GM23338 (cell line): ENCODE results near the gene DCANP1. TPM values are rescaled to one million over a fixed set of nuclear protein-coding genes. Genes with fewer than 3 reads are reported as not detected.

Source experiments
- ATAC-seq: fragments of 200-7000 bp; cut with Tn5 transposase; 3 replicates; pipeline ENCODE4 v1.9.1; 2020
- DNase-seq: peaks from one replicate; pipeline ENCODE4 v3.0.0-alpha.2; 2015; ENCODE audit warnings: low spot score
- H2AFZ ChIP-seq: fragments of 200-600 bp; sonication (generic); 2 replicates; pipeline ENCODE4 v1.8.0; 2016; ENCODE audit warnings: antibody characterized with exemption, mild to moderate bottlenecking, moderate library complexity
- H3F3A ChIP-seq: fragments of 200-600 bp; sonication (generic); replicated peaks from 2 replicates; pipeline ENCODE4 v1.8.0; 2017; ENCODE audit warnings: antibody characterized with exemption, mixed run types, low read depth
- H3K27ac ChIP-seq: fragments of 200-600 bp; sonication (generic); 2 replicates; pipeline ENCODE4 v1.6.1; 2016; ENCODE audit warnings: low read depth
- H3K27me3 ChIP-seq: fragments of 200-600 bp; sonication (generic); 2 replicates; pipeline ENCODE4 v1.8.0; 2016; ENCODE audit warnings: mild to moderate bottlenecking, mixed run types, moderate library complexity; ENCODE audit not compliant: insufficient read depth
- H3K36me3 ChIP-seq: fragments of 200-600 bp; sonication (generic); 2 replicates; pipeline ENCODE4 v1.8.0; 2016; ENCODE audit warnings: mild to moderate bottlenecking; ENCODE audit not compliant: insufficient read depth
- H3K4me1 ChIP-seq: fragments of 200-600 bp; sonication (generic); 2 replicates; pipeline ENCODE4 v1.8.0; 2016; ENCODE audit warnings: mild to moderate bottlenecking, moderate library complexity; ENCODE audit not compliant: insufficient read depth
- H3K4me2 ChIP-seq: fragments of 200-600 bp; sonication (generic); 2 replicates; pipeline ENCODE4 v1.7.1; 2017; ENCODE audit warnings: mixed run types
- H3K4me3 ChIP-seq: fragments of 200-600 bp; sonication (generic); 2 replicates; pipeline ENCODE4 v1.6.1; 2016; ENCODE audit warnings: mixed run types
- H3K79me2 ChIP-seq: fragments of 200-600 bp; sonication (generic); replicated peaks from 2 replicates; pipeline ENCODE4 v1.8.0; 2017; ENCODE audit warnings: mild to moderate bottlenecking; ENCODE audit not compliant: insufficient read depth
- H3K9me2 ChIP-seq: fragments of 200-600 bp; sonication (generic); 2 replicates; pipeline ENCODE4 v1.8.0; 2017; ENCODE audit not compliant: insufficient read depth
- H4K20me1 ChIP-seq: fragments of 200-600 bp; sonication (generic); replicated peaks from 2 replicates; pipeline ENCODE4 v1.8.0; 2017; ENCODE audit warnings: mild to moderate bottlenecking; ENCODE audit not compliant: insufficient read depth
- H3K27ac Mint-ChIP-seq: 2 replicates; pipeline ENCODE4 v1.8.0; 2020; ENCODE audit warnings: inconsistent platforms, mild to moderate bottlenecking, moderate library complexity, mixed read lengths
- H3K27me3 Mint-ChIP-seq: 3 replicates; pipeline ENCODE4 v1.8.0; 2022; ENCODE audit warnings: low read depth, mild to moderate bottlenecking, moderate library complexity, mixed read lengths, inconsistent platforms; ENCODE audit not compliant: insufficient read depth, poor library complexity
- H3K36me3 Mint-ChIP-seq: 3 replicates; pipeline ENCODE4 v1.8.0; 2021; ENCODE audit warnings: low read depth, mild to moderate bottlenecking, inconsistent platforms, moderate library complexity, mixed read lengths
- H3K4me1 Mint-ChIP-seq: 3 replicates; pipeline ENCODE4 v1.8.0; 2020; ENCODE audit warnings: mild to moderate bottlenecking, inconsistent platforms, mixed read lengths
- H3K4me3 Mint-ChIP-seq: 3 replicates; pipeline ENCODE4 v1.8.0; 2021; ENCODE audit warnings: moderate library complexity, mild to moderate bottlenecking, inconsistent platforms, mixed read lengths
- H3K9me3 Mint-ChIP-seq: 3 replicates; pipeline ENCODE4 v1.8.0; 2020; ENCODE audit warnings: moderate library complexity, mild to moderate bottlenecking, inconsistent platforms, mixed read lengths
- CREB1 ChIP-seq: fragments of 250-450 bp; sonication (Bioruptor Pico); IDR thresholded peaks from 2 replicates; pipeline ENCODE4 v1.5.0; 2020; ENCODE audit warnings: low read depth, mild to moderate bottlenecking, moderate library complexity
- JUNB ChIP-seq: IDR thresholded peaks from one replicate; pipeline ENCODE4 v1.6.1; 2016; ENCODE audit warnings: antibody characterized with exemption; ENCODE audit not compliant: unreplicated experiment
- ZNF114 ChIP-seq: fragments of 250-450 bp; sonication (Bioruptor Pico); IDR thresholded peaks from 2 replicates; pipeline ENCODE4 v1.5.0; 2020; ENCODE audit warnings: mild to moderate bottlenecking, moderate library complexity
- polyA plus RNA-seq: library from polyadenylated mRNA; unstranded; fragments of >200 nt; fragmentation: Nextera tagmentation; extraction: Ambion mirVana; gene quantifications from 2 replicates; pipeline ENCODE4 v1.2.1, GENCODE V29; 2016
- total RNA-seq: library from RNA; depleted of rRNA; stranded (reverse); fragments of >200 nt; shearing (Covaris generic); gene quantifications from 2 replicates; pipeline ENCODE4 v1.2.3, GENCODE V29; 2014
- TF ChIP-seq, protein P1 (sequence below): IDR thresholded peaks from one replicate; pipeline ENCODE4 v1.6.1; 2018; ENCODE audit warnings: antibody characterized with exemption; ENCODE audit not compliant: unreplicated experiment
- TF ChIP-seq, protein P2 (sequence below), 2 experiments: fragments of 200-600 bp in 1 of 2; sonication (generic) in 1 of 2; conservative IDR thresholded peaks; 2 replicates each; pipeline versions ENCODE4 v1.5.1 to v1.6.1; 2016 to 2017; ENCODE audit warnings: antibody characterized with exemption in 2 of 2, low read depth in 2 of 2, mild to moderate bottlenecking in 2 of 2, moderate library complexity in 1 of 2
- TF ChIP-seq, protein P3 (sequence below): fragments of 250-450 bp; sonication (Bioruptor Pico); IDR thresholded peaks from 2 replicates; pipeline ENCODE4 v1.5.0; 2020; ENCODE audit warnings: mild to moderate bottlenecking, moderate library complexity

DCANP1 gene
- total and polyA plus RNA-seq, 2 experiments from 2014 or later = not detected

DNA sequence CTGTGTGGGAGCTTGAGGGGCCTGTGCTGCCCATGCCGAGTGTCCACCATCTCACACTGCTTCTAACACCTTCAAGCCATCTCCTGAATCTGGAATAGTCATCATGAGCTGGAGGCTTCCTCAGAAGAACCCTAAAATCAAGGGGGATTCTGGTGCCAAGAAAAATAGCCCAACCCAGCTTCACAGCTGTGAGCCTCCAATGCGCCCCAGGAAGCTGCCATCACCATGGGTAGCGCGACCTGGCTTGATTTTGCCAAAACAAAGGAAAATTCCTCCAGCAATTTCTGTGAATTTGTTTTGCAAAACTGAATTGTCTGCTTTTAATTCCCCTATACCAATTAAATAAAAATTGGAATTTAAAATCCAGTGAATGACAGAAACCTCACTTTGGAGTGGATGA is 11.2 kb upstream of the DCANP1 start:
- Histone ChIP-seq H3K4me3 (no peak overlapping the region), H4K20me1 (no peaks in the 10 kb centered on the region), H3K36me3 (no peaks in the 10 kb centered on the region), H3K79me2 (no peaks in the 10 kb centered on the region), H3K27me3 (peaks cover 26% of the 10 kb centered on the region), H3K9me2 (no peaks in the 10 kb centered on the region), H3F3A (no peaks in the 10 kb centered on the region), H2AFZ (no peak overlapping the region), H3K4me2 (no peak overlapping the region), H3K27ac (no peak overlapping the region), H3K4me1 (no peaks in the 10 kb centered on the region)
- no peaks in the 10 kb centered on the region for H3K9me3 Mint-ChIP-seq
- H3K4me1 Mint-ChIP-seq = no peaks in the 10 kb centered on the region
- TF ChIP-seq, protein P1, sequence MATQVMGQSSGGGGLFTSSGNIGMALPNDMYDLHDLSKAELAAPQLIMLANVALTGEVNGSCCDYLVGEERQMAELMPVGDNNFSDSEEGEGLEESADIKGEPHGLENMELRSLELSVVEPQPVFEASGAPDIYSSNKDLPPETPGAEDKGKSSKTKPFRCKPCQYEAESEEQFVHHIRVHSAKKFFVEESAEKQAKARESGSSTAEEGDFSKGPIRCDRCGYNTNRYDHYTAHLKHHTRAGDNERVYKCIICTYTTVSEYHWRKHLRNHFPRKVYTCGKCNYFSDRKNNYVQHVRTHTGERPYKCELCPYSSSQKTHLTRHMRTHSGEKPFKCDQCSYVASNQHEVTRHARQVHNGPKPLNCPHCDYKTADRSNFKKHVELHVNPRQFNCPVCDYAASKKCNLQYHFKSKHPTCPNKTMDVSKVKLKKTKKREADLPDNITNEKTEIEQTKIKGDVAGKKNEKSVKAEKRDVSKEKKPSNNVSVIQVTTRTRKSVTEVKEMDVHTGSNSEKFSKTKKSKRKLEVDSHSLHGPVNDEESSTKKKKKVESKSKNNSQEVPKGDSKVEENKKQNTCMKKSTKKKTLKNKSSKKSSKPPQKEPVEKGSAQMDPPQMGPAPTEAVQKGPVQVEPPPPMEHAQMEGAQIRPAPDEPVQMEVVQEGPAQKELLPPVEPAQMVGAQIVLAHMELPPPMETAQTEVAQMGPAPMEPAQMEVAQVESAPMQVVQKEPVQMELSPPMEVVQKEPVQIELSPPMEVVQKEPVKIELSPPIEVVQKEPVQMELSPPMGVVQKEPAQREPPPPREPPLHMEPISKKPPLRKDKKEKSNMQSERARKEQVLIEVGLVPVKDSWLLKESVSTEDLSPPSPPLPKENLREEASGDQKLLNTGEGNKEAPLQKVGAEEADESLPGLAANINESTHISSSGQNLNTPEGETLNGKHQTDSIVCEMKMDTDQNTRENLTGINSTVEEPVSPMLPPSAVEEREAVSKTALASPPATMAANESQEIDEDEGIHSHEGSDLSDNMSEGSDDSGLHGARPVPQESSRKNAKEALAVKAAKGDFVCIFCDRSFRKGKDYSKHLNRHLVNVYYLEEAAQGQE = no peak
- TF ChIP-seq ZNF114 (CRISPR knock-in tag) = no peak
- H3K27ac Mint-ChIP-seq = no peak overlapping the region
- no peak overlapping the region for H3K4me3 Mint-ChIP-seq
- no peak for ATAC-seq
- DNase-seq = no peak
- H3K27me3 Mint-ChIP-seq = peaks cover 26% of the 10 kb centered on the region
- H3K36me3 Mint-ChIP-seq = no peaks in the 10 kb centered on the region

DNA sequence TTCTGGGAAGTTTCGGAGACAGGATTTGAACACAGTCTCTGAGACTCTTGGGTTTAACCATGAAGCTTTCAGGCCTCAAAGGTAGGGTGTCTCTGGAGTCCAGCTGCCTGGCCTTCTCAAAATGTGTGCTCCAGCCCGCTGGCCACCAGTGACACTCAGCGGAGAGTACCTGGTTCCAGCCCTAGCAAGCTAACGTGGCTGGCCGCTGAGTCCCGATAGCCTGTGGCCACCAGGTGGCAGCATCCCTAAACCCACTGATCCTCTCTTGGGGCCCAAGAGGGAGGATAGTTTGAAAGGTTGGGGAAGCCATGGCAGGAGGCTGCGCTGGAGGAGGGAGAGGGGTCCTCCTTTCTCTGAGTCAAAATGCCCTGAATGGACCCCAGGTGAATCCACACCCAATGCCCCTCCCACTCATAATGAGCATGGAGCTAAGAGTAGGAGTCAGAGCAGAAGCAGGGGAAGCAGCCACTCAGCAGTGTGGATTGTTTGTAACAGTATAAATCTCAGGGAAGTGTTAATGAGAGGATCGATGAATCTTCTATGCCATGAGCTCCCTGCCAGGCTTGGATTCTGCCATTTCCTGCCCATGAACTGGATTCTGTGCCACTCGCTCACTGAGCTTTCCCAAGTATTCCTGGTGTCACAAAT is 10.4 kb upstream of the DCANP1 start:
- peak; percentile 90 for ATAC-seq
- H3K27ac Mint-ChIP-seq = no peak overlapping the region
- no peak overlapping the region for H3K27ac ChIP-seq
- peak; percentile 91 for DNase-seq
- H3K4me3 Mint-ChIP-seq = no peak overlapping the region
- no peaks in the 10 kb centered on the region for H3K36me3 Mint-ChIP-seq
- no peaks in the 10 kb centered on the region for H3K9me3 Mint-ChIP-seq
- TF ChIP-seq, protein P2, sequence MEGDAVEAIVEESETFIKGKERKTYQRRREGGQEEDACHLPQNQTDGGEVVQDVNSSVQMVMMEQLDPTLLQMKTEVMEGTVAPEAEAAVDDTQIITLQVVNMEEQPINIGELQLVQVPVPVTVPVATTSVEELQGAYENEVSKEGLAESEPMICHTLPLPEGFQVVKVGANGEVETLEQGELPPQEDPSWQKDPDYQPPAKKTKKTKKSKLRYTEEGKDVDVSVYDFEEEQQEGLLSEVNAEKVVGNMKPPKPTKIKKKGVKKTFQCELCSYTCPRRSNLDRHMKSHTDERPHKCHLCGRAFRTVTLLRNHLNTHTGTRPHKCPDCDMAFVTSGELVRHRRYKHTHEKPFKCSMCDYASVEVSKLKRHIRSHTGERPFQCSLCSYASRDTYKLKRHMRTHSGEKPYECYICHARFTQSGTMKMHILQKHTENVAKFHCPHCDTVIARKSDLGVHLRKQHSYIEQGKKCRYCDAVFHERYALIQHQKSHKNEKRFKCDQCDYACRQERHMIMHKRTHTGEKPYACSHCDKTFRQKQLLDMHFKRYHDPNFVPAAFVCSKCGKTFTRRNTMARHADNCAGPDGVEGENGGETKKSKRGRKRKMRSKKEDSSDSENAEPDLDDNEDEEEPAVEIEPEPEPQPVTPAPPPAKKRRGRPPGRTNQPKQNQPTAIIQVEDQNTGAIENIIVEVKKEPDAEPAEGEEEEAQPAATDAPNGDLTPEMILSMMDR (conservative IDR thresholded peaks at IDR 0.05; ENCODE audit: low read depth in 2 of 2) = peak; percentile 86 to 96
- TF ChIP-seq CREB1 (CRISPR knock-in tag) (0 out of 2 replicates have a peak, but pooled peaks have one; percentile 13), JUNB (no peak)
- TF ChIP-seq, protein P3, sequence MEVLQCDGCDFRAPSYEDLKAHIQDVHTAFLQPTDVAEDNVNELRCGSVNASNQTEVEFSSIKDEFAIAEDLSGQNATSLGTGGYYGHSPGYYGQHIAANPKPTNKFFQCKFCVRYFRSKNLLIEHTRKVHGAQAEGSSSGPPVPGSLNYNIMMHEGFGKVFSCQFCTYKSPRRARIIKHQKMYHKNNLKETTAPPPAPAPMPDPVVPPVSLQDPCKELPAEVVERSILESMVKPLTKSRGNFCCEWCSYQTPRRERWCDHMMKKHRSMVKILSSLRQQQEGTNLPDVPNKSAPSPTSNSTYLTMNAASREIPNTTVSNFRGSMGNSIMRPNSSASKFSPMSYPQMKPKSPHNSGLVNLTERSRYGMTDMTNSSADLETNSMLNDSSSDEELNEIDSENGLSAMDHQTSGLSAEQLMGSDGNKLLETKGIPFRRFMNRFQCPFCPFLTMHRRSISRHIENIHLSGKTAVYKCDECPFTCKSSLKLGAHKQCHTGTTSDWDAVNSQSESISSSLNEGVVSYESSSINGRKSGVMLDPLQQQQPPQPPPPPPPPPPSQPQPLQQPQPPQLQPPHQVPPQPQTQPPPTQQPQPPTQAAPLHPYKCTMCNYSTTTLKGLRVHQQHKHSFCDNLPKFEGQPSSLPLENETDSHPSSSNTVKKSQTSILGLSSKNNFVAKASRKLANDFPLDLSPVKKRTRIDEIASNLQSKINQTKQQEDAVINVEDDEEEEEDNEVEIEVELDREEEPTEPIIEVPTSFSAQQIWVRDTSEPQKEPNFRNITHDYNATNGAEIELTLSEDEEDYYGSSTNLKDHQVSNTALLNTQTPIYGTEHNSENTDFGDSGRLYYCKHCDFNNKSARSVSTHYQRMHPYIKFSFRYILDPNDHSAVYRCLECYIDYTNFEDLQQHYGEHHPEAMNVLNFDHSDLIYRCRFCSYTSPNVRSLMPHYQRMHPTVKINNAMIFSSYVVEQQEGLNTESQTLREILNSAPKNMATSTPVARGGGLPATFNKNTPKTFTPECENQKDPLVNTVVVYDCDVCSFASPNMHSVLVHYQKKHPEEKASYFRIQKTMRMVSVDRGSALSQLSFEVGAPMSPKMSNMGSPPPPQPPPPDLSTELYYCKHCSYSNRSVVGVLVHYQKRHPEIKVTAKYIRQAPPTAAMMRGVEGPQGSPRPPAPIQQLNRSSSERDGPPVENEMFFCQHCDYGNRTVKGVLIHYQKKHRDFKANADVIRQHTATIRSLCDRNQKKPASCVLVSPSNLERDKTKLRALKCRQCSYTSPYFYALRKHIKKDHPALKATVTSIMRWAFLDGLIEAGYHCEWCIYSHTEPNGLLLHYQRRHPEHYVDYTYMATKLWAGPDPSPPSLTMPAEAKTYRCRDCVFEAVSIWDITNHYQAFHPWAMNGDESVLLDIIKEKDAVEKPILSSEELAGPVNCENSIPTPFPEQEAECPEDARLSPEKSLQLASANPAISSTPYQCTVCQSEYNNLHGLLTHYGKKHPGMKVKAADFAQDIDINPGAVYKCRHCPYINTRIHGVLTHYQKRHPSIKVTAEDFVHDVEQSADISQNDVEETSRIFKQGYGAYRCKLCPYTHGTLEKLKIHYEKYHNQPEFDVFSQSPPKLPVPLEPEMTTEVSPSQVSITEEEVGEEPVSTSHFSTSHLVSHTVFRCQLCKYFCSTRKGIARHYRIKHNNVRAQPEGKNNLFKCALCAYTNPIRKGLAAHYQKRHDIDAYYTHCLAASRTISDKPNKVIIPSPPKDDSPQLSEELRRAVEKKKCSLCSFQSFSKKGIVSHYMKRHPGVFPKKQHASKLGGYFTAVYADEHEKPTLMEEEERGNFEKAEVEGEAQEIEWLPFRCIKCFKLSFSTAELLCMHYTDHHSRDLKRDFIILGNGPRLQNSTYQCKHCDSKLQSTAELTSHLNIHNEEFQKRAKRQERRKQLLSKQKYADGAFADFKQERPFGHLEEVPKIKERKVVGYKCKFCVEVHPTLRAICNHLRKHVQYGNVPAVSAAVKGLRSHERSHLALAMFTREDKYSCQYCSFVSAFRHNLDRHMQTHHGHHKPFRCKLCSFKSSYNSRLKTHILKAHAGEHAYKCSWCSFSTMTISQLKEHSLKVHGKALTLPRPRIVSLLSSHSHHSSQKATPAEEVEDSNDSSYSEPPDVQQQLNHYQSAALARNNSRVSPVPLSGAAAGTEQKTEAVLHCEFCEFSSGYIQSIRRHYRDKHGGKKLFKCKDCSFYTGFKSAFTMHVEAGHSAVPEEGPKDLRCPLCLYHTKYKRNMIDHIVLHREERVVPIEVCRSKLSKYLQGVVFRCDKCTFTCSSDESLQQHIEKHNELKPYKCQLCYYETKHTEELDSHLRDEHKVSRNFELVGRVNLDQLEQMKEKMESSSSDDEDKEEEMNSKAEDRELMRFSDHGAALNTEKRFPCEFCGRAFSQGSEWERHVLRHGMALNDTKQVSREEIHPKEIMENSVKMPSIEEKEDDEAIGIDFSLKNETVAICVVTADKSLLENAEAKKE (CRISPR knock-in tag) = no peak
- H3K4me2 ChIP-seq = no peak overlapping the region
- H4K20me1 ChIP-seq = no peaks in the 10 kb centered on the region
- no peaks in the 10 kb centered on the region for H3K36me3 ChIP-seq
- no peaks in the 10 kb centered on the region for H3K4me1 Mint-ChIP-seq
- no peaks in the 10 kb centered on the region for H3K4me1 ChIP-seq
- peaks cover 17% of the 10 kb centered on the region; the same call in 1 of the 2 replicates for H3K27me3 ChIP-seq
- peak overlapping the region; percentile 91 for H2AFZ ChIP-seq
- H3K4me3 ChIP-seq = no peak overlapping the region
- H3F3A ChIP-seq = no peaks in the 10 kb centered on the region
- H3K9me2 ChIP-seq = no peaks in the 10 kb centered on the region
- H3K27me3 Mint-ChIP-seq = peaks cover 20% of the 10 kb centered on the region
- H3K79me2 ChIP-seq = no peaks in the 10 kb centered on the region
